Hepatocyte (in vitro differentiated cells): Measurements from ENCODE around the gene SAP30BP.

ENCODE experiments used
- EZH2 ChIP-seq: fragments of 200-600 bp; sonication (generic); IDR thresholded peaks from 2 replicates; pipeline ENCODE4 v1.6.1; 2016; ENCODE audit warnings: antibody characterized with exemption, mild to moderate bottlenecking, borderline replicate concordance
- EZH2phosphoT487 ChIP-seq: fragments of 200-600 bp; sonication (generic); IDR thresholded peaks from one replicate; pipeline ENCODE4 v1.6.1; 2018; ENCODE audit warnings: antibody characterized with exemption, mild to moderate bottlenecking, low read depth, moderate library complexity; ENCODE audit not compliant: unreplicated experiment, severe bottlenecking
- TF ChIP-seq, protein P1 (sequence below): fragments of 200-600 bp; sonication (generic); IDR thresholded peaks from 2 replicates; pipeline ENCODE4 v1.5.1; 2016; ENCODE audit warnings: antibody characterized with exemption, mild to moderate bottlenecking; ENCODE audit not compliant: poor library complexity

DNA sequence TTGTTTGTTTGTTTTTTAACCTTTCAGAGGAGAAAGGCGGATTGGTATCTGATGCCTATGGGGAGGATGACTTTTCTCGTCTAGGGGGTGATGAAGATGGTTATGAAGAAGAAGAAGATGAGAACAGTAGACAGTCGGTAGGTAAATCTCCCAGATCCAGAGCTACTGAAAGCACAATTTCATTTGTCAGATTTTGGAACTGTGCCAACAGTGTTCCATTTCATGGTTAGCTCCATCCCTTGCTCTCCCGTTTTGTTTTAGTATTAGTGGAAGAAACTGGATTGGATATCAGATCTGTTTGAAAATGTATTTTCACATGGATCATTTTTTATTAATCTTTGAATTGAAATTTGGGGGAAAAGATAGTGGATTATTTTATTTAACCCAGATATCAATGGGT lies 1.4 kb downstream of the SAP30BP start:
- TF ChIP-seq, protein P1, sequence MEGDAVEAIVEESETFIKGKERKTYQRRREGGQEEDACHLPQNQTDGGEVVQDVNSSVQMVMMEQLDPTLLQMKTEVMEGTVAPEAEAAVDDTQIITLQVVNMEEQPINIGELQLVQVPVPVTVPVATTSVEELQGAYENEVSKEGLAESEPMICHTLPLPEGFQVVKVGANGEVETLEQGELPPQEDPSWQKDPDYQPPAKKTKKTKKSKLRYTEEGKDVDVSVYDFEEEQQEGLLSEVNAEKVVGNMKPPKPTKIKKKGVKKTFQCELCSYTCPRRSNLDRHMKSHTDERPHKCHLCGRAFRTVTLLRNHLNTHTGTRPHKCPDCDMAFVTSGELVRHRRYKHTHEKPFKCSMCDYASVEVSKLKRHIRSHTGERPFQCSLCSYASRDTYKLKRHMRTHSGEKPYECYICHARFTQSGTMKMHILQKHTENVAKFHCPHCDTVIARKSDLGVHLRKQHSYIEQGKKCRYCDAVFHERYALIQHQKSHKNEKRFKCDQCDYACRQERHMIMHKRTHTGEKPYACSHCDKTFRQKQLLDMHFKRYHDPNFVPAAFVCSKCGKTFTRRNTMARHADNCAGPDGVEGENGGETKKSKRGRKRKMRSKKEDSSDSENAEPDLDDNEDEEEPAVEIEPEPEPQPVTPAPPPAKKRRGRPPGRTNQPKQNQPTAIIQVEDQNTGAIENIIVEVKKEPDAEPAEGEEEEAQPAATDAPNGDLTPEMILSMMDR, result no peak
- TF ChIP-seq EZH2 (no peak), EZH2phosphoT487 (no peak)
